ENCODE data around the gene LONP1.

Gene LONP1

GRCh38 chr19:5677136-5677535 is 42.8 kb downstream of the LONP1 start:
- no peak for DNase-seq

- DNase-seq = no peak
These were observed 43.2 kb downstream of the LONP1 start for GRCh38 chr19:5676772-5677105.

- no peak for DNase-seq
These were observed 43.7 kb downstream of the LONP1 start for GRCh38 chr19:5676105-5676771.

GRCh38 chr19:5674714-5675113 is 45.2 kb downstream of the LONP1 start:
- no peak for DNase-seq

- DNase-seq = no peak
These were observed 46.2 kb downstream of the LONP1 start for GRCh38 chr19:5673752-5674151.

GRCh38 chr19:5672708-5673459 is 47.1 kb downstream of the LONP1 start:
- no peak for DNase-seq

- DNase-seq = no peak
These were observed 48.3 kb downstream of the LONP1 start for GRCh38 chr19:5671600-5671999.

GRCh38 chr19:5669212-5669611 is 50.7 kb downstream of the LONP1 start:
- DNase-seq = no peak

- no peak for DNase-seq
These were observed 52.1 kb downstream of the LONP1 start for GRCh38 chr19:5667751-5668271.

- DNase-seq = no peak
These were observed 52.9 kb downstream of the LONP1 start for GRCh38 chr19:5666921-5667610.

GRCh38 chr19:5665781-5666513 is 54.0 kb downstream of the LONP1 start:
- no peak for DNase-seq

- no peak for DNase-seq
These were observed 55.4 kb downstream of the LONP1 start for GRCh38 chr19:5664515-5664914.

GRCh38 chr19:5663904-5664303 is 56.0 kb downstream of the LONP1 start:
- DNase-seq = no peak

GRCh38 chr19:5661483-5661882 is 58.5 kb downstream of the LONP1 start:
- no peak for DNase-seq

- no peak for DNase-seq
These were observed 64.5 kb downstream of the LONP1 start for GRCh38 chr19:5655412-5655811.

GRCh38 chr19:5654931-5655330 is 65.0 kb downstream of the LONP1 start:
- no peak for DNase-seq

- DNase-seq = no peak
These were observed 67.7 kb downstream of the LONP1 start for GRCh38 chr19:5652261-5652660.

- DNase-seq = no peak
These were observed 68.6 kb downstream of the LONP1 start for GRCh38 chr19:5651361-5651760.

GRCh38 chr19:5648464-5648863 is 71.5 kb downstream of the LONP1 start:
- DNase-seq = no peak

GRCh38 chr19:5646703-5647102 is 73.2 kb downstream of the LONP1 start:
- no peak for DNase-seq

- DNase-seq = no peak
These were observed 74.5 kb downstream of the LONP1 start for GRCh38 chr19:5645409-5645808.

- no peak for DNase-seq
These were observed 75.9 kb downstream of the LONP1 start for GRCh38 chr19:5644037-5644436.

- no peak for DNase-seq
These were observed 76.9 kb downstream of the LONP1 start for GRCh38 chr19:5643060-5643459.
